Fibroblast of skin of left quadriceps (primary cell): ENCODE measurements around the gene RIMBP2.

Source experiments
- DNase-seq, 2 experiments: peaks; one replicate each; pipeline ENCODE4 v3.0.0-alpha.2; 2013; ENCODE audit warnings: low read depth in 2 of 2

RIMBP2 gene

GRCh38 chr12:130422676-130423075 lies 293.4 kb downstream of the RIMBP2 start:
- DNase-seq: no peak

DNA sequence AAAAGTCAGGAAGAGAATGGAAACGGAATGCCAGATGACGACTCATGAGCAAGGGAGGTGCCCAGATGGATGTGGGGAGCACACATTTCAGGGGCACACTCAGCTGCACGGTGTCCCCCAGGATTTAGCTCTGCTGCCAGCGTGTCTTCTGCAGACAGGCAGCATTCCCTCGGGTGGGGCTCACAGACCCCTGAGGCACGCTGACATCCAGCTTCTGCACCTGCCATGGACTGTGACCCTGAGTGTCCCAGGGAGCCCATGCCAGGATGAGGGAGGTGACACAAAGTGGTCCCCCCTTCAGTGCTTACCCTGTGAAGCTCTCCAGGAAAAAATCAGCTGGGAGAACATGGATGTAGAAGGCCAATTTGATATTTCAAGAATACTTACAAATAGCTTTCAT lies 294.2 kb downstream of the RIMBP2 start:
- DNase-seq: no peak

DNA sequence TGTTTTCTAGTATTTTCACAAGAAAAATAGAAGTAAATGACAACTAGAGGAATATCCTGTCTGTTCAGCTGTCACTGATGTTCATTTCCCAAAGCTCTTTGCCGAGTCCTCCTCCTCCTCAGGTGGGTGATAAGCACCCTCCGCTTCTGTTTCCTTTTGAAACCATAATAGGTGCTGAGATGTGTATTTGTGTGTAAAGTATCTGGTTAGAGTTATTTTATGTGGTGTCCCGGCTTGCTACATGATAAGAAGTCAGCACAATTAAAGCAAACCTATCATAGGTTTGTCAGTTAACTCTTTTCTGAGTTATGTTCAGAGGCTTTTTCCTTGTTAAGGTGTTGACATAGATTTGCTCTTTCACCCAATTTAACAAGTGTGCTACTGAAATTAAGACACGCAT lies 296.0 kb downstream of the RIMBP2 start:
- DNase-seq: no peak

GRCh38 chr12:130419116-130419515 lies 297.0 kb downstream of the RIMBP2 start:
- no peak for DNase-seq

DNA sequence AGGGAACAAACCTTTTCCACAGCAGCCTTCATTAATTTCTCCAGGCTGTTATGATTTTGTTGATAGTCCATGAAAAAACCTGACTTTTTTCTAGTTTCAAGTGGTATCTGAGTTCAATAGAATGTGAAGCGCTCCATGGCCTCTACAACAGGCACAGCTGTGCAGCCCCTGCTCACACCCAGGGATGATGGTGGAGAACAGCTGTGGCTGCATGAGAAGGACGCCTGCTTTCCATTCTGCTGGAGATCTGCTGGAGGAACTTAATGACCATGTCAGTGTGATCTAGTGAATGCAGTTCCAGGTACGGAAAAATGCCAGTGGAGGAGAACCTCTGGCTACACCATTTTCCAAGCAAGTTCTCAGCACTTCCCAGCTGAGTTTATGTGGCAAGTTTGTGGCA lies 297.8 kb downstream of the RIMBP2 start:
- no peak for DNase-seq

DNA sequence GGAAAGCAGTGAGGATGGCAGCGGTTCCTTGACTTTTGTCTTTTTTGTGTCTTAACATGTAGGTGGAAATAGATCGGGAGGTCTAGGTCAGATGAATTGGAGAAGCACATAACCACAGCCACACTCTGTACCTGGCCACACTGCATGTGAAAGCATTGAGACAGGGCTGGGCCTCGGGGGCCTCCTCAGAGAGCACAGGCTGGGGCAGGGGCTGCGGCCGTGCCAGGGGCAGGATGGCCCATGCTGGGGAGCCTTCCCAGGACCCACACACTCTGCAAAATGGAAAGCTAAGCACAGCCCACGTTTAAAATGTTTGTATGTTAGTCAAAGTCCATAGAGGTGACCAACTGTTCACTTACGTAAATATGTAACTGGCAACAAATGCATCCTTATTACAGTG lies 301.7 kb downstream of the RIMBP2 start:
- DNase-seq: no peak

DNA sequence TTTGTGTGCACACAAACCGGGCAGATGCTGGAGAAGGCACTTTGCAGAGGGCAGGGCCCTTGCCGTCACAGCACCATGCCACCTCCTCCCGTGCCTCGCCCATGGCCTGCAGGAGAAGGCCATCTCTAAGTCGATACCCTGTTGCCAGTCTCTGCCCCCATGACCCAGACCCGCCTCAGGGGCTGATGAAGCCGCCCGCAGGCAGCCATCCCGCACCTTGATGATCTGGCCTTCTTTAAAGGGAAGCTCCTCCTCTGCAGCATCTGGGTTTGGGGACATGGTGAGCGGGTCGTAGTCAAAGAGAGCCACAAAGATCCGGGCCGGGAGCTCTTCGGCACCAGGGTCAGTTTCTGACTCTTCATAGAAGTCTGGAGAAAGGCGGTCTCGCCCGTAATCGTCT lies 302.2 kb downstream of the RIMBP2 start:
- DNase-seq: no peak

DNA sequence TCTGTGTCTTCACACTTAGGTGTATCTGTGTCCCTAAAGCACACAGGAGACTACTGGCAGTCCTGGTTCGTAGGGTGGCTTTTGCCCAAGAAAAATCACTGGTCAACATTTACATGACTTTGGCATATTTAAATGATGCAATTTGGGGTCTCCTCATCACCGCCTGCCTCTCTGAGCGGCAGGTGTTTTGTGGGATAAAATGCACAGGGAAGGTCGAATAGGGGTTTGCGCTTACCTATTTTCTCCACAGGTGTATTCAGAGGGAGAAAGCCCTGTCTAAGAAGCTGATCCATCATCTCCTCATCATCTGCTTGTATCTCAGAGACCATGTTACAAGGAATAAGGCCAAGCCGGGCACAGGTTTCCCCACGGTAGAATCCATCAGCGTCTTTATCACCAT lies 303.7 kb downstream of the RIMBP2 start:
- no peak for DNase-seq

DNA sequence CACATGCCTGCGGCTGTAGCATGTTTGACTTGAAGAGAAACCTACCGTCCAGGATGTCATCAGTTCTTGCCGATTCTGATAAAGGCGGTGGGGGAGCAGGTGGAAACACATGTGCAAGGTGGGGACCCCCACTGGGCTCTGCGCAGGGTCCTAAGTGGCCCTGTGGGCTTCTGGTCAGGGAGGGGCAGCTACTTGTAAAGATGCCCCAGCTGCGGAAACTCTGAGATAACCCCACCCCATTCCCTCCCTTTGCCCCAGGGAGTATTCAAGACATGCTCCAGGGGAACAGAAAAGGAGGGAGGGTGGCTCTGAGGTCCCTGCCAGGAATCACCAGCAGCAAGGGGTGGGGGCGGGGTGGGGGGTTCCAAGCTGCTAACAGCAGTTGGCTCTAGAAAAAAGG lies 310.8 kb downstream of the RIMBP2 start:
- no peak for DNase-seq

DNA sequence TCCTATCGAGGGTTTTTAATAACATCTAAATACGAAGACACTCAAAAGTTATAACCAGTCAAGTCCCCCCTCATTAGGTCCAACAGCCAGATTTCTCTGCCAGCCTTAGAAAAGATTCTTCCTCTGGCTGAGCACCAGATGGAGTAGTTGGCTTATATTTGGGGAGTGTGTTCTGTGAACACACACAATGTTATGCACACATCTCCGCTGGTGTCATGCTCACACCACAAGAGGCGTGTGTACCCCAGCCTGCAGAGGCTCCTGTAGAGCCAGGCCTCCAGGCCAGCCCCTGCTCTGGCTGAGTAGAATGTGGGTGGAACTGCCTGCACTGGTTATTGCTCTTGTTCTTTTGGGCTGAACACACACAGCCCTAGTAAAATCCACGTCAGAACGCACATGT lies 314.4 kb downstream of the RIMBP2 start:
- DNase-seq: no peak

DNA sequence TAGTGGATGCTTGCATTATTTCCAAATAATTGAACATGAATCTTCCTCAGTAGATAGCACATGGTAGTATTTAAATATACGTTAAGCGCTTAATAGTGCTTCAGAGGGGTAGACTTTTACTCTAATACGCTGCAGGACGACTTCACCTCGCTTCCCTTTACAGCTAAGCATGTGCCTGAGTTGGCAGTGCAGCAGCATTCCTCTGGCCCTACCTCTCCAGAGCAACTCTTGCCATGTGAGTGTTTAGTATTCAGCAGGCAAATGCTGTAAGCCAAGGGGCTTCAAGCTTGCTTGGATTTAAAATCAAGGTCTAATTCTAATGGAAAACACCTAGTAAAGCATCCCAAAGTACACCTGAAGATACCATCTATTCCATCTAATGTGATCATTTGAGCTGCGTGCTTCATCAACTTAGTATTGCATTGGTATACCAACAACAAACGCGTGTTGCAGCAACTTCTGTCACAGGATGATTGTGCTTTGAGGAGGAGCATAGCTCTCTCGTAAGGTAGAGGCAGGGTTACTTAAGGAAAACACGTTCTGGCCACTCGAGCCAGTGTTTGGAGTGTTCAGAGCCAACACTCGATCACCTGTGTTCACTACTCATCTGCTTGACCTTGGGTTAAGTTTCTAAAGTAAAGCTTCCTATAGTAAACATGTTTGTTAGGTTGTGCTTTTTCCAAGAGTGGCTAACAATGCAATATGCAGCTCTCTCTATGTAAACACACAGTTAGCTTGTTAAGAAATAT lies 317.8 kb downstream of the RIMBP2 start:
- DNase-seq: no peak

DNA sequence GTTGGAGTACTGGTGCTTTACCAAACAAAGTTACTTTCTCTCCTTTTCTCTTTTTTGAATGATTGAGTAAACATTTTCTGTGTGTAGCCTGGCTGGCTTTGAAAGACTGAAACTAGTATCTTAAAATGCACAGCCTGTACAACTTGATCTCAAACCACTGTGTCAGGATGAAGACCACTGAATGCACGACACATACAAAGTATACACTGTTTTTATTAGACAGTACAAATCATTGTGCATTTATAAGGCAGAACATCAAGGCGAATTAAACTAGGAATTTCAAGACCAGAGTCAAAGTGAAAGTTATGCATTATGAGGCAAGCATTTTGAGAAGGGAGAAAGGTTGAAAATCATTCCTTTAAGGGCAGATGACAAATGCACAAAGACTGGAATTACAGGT lies 319.4 kb downstream of the RIMBP2 start:
- DNase-seq: no peak

- DNase-seq: no peak
Observed at GRCh38 chr12:130394906-130395305, 321.2 kb downstream of the RIMBP2 start.

GRCh38 chr12:130391186-130391585 lies 324.9 kb downstream of the RIMBP2 start:
- no peak for DNase-seq

- DNase-seq: no peak
Observed at GRCh38 chr12:130385193-130385592, 330.9 kb downstream of the RIMBP2 start.

- DNase-seq: no peak
Observed at GRCh38 chr12:130384234-130384633, 331.9 kb downstream of the RIMBP2 start.

- no peak for DNase-seq
Observed at GRCh38 chr12:130382818-130383217, 333.3 kb downstream of the RIMBP2 start.

GRCh38 chr12:130375296-130376287 lies 340.5 kb downstream of the RIMBP2 start:
- DNase-seq: no peak

DNA sequence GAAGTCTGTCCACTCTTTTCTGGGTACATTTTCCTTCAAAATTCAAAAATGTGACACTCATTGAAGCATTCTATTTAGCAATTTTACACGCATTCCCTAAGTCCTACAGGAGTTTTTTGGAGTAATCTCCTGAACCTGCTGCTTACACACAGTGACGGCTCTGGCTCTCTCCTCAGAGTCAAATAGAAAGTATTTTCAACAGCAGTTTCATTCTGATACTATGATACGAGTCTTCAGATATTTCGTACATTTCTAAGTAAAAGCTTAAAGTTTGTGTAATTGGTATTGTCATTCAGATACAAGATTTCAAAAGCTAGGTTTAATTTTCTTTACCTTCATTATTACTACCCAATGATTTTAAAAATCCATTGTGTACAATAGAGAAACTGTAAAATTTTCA lies 342.0 kb downstream of the RIMBP2 start:
- no peak for DNase-seq

DNA sequence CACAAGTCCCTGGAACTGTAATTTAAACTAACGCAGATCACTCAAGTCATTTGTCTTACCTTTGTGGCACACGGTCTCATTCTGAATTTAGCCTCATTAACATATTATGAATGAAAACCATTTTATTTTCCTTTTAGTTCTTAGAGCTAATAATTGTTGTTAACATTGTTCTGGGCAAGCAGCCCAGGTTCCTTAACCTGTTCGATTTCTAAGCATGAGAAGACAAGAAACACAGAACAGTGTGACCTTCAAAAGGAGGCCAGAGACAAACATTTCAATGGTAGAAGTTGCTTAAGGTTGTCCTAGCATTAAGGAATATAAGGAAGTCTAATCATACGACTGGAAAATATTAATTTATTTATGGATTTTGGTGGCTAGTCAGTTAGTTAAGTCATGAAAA lies 343.2 kb downstream of the RIMBP2 start:
- no peak for DNase-seq

- no peak for DNase-seq
Observed at GRCh38 chr12:130371296-130371695, 344.8 kb downstream of the RIMBP2 start.

DNA sequence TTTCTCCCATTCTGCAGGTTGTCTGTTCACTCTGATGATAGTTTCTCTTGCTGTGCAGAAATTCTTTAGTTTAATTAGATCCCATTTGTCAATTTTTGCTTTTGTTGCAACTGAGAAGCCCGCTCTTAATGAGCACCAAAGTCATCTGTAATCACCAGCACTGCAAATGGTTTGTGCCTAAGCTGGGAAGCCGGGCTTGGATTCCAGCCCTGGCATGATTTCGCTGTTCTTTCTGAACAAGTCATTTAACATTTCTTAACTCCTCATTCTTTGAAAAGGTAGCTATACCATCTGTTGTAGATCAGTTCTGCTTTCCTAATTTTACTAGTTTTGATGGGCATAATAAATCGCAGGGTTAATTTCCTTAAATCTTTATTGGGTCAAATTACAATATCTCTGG lies 346.3 kb downstream of the RIMBP2 start:
- no peak for DNase-seq

DNA sequence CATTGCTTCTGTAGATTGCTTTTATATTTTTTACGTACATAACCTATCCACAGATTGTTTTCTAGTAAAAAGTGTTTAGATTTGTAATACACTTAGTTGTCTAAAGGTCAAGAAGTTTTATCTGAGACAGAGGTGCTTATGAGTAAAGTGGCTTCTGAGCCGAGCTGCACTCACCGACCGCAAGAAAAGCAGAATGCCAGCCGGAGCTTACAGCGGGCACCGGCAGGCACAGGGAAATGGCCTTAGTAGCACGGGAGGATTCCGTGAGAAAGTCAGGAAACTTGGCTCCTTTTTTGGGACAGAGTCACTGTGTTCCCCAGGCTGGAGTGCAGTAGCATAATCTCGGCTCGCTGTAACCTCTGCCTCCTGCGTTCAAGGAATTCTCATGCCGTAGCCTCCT lies 348.6 kb downstream of the RIMBP2 start:
- no peak for DNase-seq
